ENCODE results near the gene KCMF1. TPM values are rescaled to one million over a fixed set of nuclear protein-coding genes. Genes with fewer than 3 reads are reported as not detected.

The KCMF1 gene
- polyA plus RNA-seq (2011; rRNA removed), result 90.9 and 121 TPM in 2 replicates
- 58.2 and 120 TPM in 2 replicates for polyA minus RNA-seq (2011; rRNA and poly(A)+ RNA removed)

GRCh38 chr2:84970868-84971509 is at the start of gene KCMF1:
KCMF1 (plus strand) TSS chr2:84971161; CDS start chr2:84971452, 291 bp downstream.
- Histone ChIP-seq H3K9me3 (ENCODE audit: control insufficient read depth, insufficient read depth, low read length) (peaks cover 3% of the 10 kb centered on the region; the same call in 1 of the 2 replicates), H3K27ac (ENCODE audit: low read depth, low read length) (peak within 1 kb of the TSS; percentile 89), H3K27me3 (ENCODE audit: control insufficient read depth, insufficient read depth, low read length) (no peaks in the 10 kb centered on the region), H3K4me3 (ENCODE audit: low read depth, low read length) (peak within 1 kb of the TSS; percentile 74)
- ChIA-PET POLR2A (interaction anchor here (0.5 to 1.9 kb wide), 8 partner anchors 11 to 58 kb away, joined by 4 to 8 read pairs (median 6); no protein-coding TSS in a partner anchor), CTCF (interaction anchor here (0.5 kb wide), 1 partner anchor 46 kb away, joined by 5 read pairs; no protein-coding TSS in a partner anchor)
- DNase-seq (ENCODE audit: low read depth, low spot score), result no peak
- TF ChIP-seq CTCF (IDR thresholded peaks at IDR 0.05; ENCODE audit: low read depth, low read length), result no peak

GRCh38 chr2:84923009-84923408 is 48.0 kb upstream of the KCMF1 start:
- ChIA-PET POLR2A (no interaction called here), CTCF (interaction anchor here (1.0 kb wide), 1 partner anchor 23 kb away, joined by 3 read pairs; no protein-coding TSS in a partner anchor)
- no peak for DNase-seq (ENCODE audit: low read depth, low spot score)
- no peak for TF ChIP-seq CTCF (IDR thresholded peaks at IDR 0.05; ENCODE audit: low read depth, low read length)
- Histone ChIP-seq H3K27me3 (ENCODE audit: control insufficient read depth, insufficient read depth, low read length) (no peaks in the 10 kb centered on the region), H3K4me3 (ENCODE audit: low read depth, low read length) (no peak overlapping the region), H3K9me3 (ENCODE audit: control insufficient read depth, insufficient read depth, low read length) (no peaks in the 10 kb centered on the region; the same call in 1 of the 2 replicates), H3K27ac (ENCODE audit: low read depth, low read length) (no peak overlapping the region)

GRCh38 chr2:84924173-84925106 is 46.5 kb upstream of the KCMF1 start:
- H3K4me3 ChIP-seq (ENCODE audit: low read depth, low read length), result no peak overlapping the region
- TF ChIP-seq CTCF (IDR thresholded peaks at IDR 0.05; ENCODE audit: low read depth, low read length), result no peak
- H3K9me3 ChIP-seq (ENCODE audit: control insufficient read depth, insufficient read depth, low read length), result no peaks in the 10 kb centered on the region; the same call in 1 of the 2 replicates
- no peak for DNase-seq (ENCODE audit: low read depth, low spot score)
- H3K27me3 ChIP-seq (ENCODE audit: control insufficient read depth, insufficient read depth, low read length), result no peaks in the 10 kb centered on the region
- ChIA-PET CTCF (interaction anchor here (0.7 to 2.7 kb wide), 16 partner anchors 7 to 432 kb away, joined by 3 to 28 read pairs (median 10); no protein-coding TSS in a partner anchor), POLR2A (interaction anchor here (1.7 kb wide), 1 partner anchor 47 kb away, joined by 6 read pairs; the partner anchor contains the start of gene KCMF1)
- no peak overlapping the region for H3K27ac ChIP-seq (ENCODE audit: low read depth, low read length)

- no peaks in the 10 kb centered on the region for H3K27me3 ChIP-seq (ENCODE audit: control insufficient read depth, insufficient read depth, low read length)
- H3K27ac ChIP-seq (ENCODE audit: low read depth, low read length), result no peak overlapping the region
- no peak overlapping the region for H3K4me3 ChIP-seq (ENCODE audit: low read depth, low read length)
- H3K9me3 ChIP-seq (ENCODE audit: control insufficient read depth, insufficient read depth, low read length), result no peaks in the 10 kb centered on the region; the same call in 1 of the 2 replicates
- CTCF ChIA-PET, result interaction anchor here (0.6 to 2.7 kb wide), 38 partner anchors 8 to 482 kb away, joined by 3 to 28 read pairs (median 4); no protein-coding TSS in a partner anchor
- POLR2A ChIA-PET, result interaction anchor here (0.6 to 1.7 kb wide), 4 partner anchors 18 to 50 kb away, joined by 3 to 12 read pairs (median 6); partner anchors contain the start of gene KCMF1
- no peak for TF ChIP-seq CTCF (IDR thresholded peaks at IDR 0.05; ENCODE audit: low read depth, low read length)
- DNase-seq (ENCODE audit: low read depth, low spot score), result no peak
These were observed 45.6 kb upstream of the KCMF1 start for GRCh38 chr2:84925336-84925723.

Measured in AG04450 (cell line).